RWPE2 (cell line): ENCODE results near the gene RAP2B.
"Not testable (repeated sequence)": the region's sequence is repeated elsewhere in the genome, so short reads cannot be mapped to it uniquely, and the experiment has no call there.

Experiments
- ATAC-seq: fragments of 200-7000 bp; cut with Tn5 transposase; 3 replicates; pipeline ENCODE4 v1.9.1; 2021; ENCODE audit warnings: low read depth
- DNase-seq: peaks from one replicate; pipeline ENCODE4 v3.0.0-alpha.2; 2020; ENCODE audit warnings: low spot score
- H3K27ac ChIP-seq: fragments of 450-650 bp; 2 replicates; pipeline ENCODE4 v1.5.1; 2017; ENCODE audit warnings: mild to moderate bottlenecking; ENCODE audit not compliant: poor library complexity, severe bottlenecking
- H3K27me3 ChIP-seq: fragments of 250-450 bp; sonication (Bioruptor Pico); 2 replicates; pipeline ENCODE4 v1.5.1; 2021; ENCODE audit warnings: mild to moderate bottlenecking, moderate library complexity; ENCODE audit not compliant: insufficient read depth, poor library complexity, severe bottlenecking
- H3K36me3 ChIP-seq: fragments of 250-450 bp; sonication (Bioruptor Pico); 2 replicates; pipeline ENCODE4 v1.5.1; 2020; ENCODE audit warnings: low read depth, mild to moderate bottlenecking, moderate library complexity
- H3K4me1 ChIP-seq: fragments of 250-450 bp; sonication (Bioruptor Pico); 2 replicates; pipeline ENCODE4 v1.5.1; 2021; ENCODE audit warnings: mild to moderate bottlenecking, moderate library complexity; ENCODE audit not compliant: insufficient read depth, poor library complexity, severe bottlenecking
- H3K4me3 ChIP-seq: fragments of 250-450 bp; sonication (Bioruptor Pico); 2 replicates; pipeline ENCODE4 v1.5.1; 2021; ENCODE audit warnings: mild to moderate bottlenecking, moderate library complexity; ENCODE audit not compliant: severe bottlenecking
- H3K9me3 ChIP-seq: fragments of 250-450 bp; sonication (Bioruptor Pico); 2 replicates; pipeline ENCODE4 v1.5.1; 2021; ENCODE audit warnings: mild to moderate bottlenecking, moderate library complexity; ENCODE audit not compliant: severe bottlenecking
- TF ChIP-seq, protein P1 (sequence below): fragments of 450-650 bp; IDR thresholded peaks from one replicate; pipeline ENCODE4 v1.5.1; 2017; ENCODE audit warnings: mild to moderate bottlenecking, moderate library complexity; ENCODE audit not compliant: poor library complexity, severe bottlenecking

Gene RAP2B

DNA sequence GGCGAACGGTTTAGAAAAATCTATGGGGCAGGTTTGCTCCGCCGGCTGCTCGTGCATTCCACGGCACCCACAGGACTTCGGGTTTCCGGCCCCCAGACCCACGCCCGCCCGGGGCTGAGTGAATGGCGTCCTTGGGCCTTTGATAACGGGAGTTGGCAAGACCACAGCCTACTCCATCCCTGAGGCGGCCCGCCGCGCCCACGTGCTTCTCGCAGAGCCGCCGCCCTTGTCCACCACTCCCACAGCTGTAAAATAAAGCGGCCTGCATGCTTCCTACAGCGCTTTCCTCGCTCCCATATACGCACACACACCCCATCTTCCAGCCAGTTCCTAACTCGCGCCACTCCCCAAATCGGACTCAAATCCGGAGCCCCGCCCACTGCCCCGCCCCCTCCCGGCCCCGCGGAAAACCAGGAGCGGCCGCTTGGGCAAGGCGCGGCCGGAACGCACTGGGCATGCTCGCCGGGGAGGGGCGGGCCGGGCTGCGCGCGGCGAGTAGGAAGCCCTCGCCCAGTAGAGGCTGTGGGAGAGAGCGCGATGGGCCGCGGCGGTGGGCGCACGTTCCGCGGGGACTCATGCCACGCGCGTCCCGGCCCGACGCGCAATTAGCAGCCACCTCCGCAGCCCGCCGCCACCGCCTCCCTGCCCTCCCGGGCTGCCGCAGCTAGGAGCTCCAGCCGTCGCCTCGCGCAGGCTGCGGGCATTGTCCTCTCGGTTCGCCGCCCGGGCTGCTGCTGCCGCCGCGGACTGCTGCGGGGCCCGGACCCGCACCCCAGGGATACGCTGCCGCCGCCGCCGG, at the start of gene RAP2B:
TSS of gene RAP2B (plus strand) at position 513 of the 799 bp plus-strand sequence. CDS start 468 bp downstream, outside the sequence.
- H3K9me3 ChIP-seq = no peaks in the 10 kb centered on the region
- peak; percentile 48 for ATAC-seq
- H3K4me1 ChIP-seq = peaks cover 27% of the 10 kb centered on the region
- peak within 1 kb of the TSS; percentile 95 for H3K27ac ChIP-seq
- TF ChIP-seq, protein P1, sequence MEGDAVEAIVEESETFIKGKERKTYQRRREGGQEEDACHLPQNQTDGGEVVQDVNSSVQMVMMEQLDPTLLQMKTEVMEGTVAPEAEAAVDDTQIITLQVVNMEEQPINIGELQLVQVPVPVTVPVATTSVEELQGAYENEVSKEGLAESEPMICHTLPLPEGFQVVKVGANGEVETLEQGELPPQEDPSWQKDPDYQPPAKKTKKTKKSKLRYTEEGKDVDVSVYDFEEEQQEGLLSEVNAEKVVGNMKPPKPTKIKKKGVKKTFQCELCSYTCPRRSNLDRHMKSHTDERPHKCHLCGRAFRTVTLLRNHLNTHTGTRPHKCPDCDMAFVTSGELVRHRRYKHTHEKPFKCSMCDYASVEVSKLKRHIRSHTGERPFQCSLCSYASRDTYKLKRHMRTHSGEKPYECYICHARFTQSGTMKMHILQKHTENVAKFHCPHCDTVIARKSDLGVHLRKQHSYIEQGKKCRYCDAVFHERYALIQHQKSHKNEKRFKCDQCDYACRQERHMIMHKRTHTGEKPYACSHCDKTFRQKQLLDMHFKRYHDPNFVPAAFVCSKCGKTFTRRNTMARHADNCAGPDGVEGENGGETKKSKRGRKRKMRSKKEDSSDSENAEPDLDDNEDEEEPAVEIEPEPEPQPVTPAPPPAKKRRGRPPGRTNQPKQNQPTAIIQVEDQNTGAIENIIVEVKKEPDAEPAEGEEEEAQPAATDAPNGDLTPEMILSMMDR = no peak
- H3K36me3 ChIP-seq = peaks cover 30% of the 10 kb centered on the region
- H3K4me3 ChIP-seq = peak within 1 kb of the TSS; percentile 63
- DNase-seq = peak; percentile 94
- H3K27me3 ChIP-seq = no peaks in the 10 kb centered on the region

DNA sequence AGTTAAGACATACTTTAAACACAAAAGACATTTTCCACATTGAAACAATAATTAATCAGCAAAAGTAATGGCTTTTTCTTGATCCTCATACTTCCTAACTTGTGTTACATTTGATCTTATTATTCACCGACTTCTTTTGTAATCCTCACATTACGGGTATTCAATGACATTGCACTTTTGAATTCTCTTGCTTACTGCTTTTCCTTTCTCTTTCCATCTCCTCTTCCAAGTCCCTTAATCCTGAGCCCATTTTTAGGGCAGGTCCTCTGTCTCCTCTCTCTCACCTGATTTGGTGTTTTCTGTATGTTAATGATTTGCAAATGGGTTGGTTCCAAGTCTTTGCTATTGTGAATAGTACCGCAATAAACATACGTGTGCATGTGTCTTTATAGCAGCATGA, 48.5 kb upstream of the RAP2B start:
- Histone ChIP-seq H3K27me3 (no peaks in the 10 kb centered on the region), H3K9me3 (no peaks in the 10 kb centered on the region), H3K27ac (no peak overlapping the region), H3K36me3 (no peaks in the 10 kb centered on the region), H3K4me1 (no peaks in the 10 kb centered on the region), H3K4me3 (no peak overlapping the region)
- TF ChIP-seq, protein P1 = no peak
- DNase-seq (no peak), ATAC-seq (no peak)

DNA sequence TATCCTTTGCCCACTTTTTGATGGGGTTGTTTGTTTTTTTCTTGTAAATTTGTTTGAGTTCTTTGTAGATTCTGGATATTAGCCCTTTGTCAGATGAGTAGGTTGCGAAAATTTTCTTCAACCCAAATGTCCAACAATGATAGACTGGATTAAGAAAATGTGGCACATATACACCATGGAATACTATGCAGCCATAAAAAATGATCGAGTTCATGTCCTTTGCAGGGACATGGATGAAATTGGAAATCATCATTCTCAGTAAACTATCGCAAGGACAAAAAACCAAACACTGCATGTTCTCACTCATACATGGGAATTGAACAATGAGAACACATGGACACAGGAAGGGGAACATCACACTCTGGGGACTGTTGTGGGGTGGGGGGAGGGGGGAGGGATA, 47.8 kb upstream of the RAP2B start:
- DNase-seq, H3K4me1 ChIP-seq, H3K9me3 ChIP-seq, H3K27me3 ChIP-seq, H3K36me3 ChIP-seq, H3K27ac ChIP-seq, ATAC-seq, H3K4me3 ChIP-seq: not testable (repeated sequence)

DNA sequence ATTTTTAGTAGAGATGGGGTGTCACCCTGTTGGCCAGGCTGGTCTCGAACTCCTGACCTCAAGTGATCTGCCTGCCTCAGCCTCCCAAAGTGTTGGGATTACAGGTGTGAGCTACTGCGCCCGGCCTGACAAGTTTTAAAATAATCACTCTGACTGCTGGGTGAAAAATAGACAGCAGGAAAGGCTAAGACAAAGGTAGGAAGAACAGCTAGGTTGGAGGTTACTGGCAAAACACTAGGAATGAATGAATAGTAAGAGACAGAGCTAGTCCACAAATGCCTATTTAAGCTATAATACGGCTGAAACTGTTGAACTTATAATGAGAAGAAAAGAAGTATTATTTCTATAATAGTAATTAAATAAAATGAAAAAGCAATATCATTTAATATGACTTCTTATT, 46.7 kb upstream of the RAP2B start:
- no peaks in the 10 kb centered on the region for H3K36me3 ChIP-seq
- H3K27me3 ChIP-seq = no peaks in the 10 kb centered on the region
- no peaks in the 10 kb centered on the region for H3K4me1 ChIP-seq
- no peak overlapping the region for H3K4me3 ChIP-seq
- ATAC-seq (no peak), DNase-seq (no peak)
- TF ChIP-seq, protein P1 = no peak
- no peaks in the 10 kb centered on the region for H3K9me3 ChIP-seq
- no peak overlapping the region for H3K27ac ChIP-seq

DNA sequence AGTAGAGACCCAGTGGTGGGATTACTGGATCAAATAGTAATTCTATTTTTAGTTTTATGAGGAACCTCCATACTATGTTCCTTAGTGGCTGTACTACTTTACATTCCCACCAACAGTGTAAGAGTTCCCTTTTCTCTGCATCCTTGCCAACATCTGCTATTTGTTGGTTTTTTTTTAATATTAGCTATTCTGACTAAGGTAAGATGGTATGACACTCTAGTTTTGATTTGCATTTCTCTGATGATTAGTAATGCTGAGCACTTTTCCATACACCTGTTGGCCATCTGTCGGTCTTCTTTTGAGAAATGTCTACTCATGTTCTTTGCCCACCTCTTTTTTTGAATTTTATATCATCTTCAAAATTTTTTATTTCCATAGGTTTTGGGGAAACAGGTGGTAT, 34.2 kb upstream of the RAP2B start:
- Histone ChIP-seq H3K27ac (no peak overlapping the region), H3K4me3 (no peak overlapping the region), H3K27me3 (no peaks in the 10 kb centered on the region), H3K4me1 (peaks cover 19% of the 10 kb centered on the region), H3K36me3 (no peaks in the 10 kb centered on the region), H3K9me3 (no peaks in the 10 kb centered on the region)
- DNase-seq = no peak
- TF ChIP-seq, protein P1 = no peak
- no peak for ATAC-seq
